NCI-H748 treated with DMSO at 0.1 percent for 48 hours (cell line): ENCODE measurements around the gene SWSAP1.
"Not testable (repeated sequence)": the region's sequence is repeated elsewhere in the genome, so short reads cannot be mapped to it uniquely, and the experiment has no call there.

Experiments used
- DNase-seq: peaks from one replicate; lab custom pipeline; 2025; lab: John Stamatoyannopoulos, UW

The SWSAP1 gene, protein sequence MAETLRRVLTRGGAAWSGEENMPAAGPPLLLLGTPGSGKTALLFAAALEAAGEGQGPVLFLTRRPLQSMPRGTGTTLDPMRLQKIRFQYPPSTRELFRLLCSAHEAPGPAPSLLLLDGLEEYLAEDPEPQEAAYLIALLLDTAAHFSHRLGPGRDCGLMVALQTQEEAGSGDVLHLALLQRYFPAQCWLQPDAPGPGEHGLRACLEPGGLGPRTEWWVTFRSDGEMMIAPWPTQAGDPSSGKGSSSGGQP

GRCh38 chr19:11374433-11375142 is at the start of gene SWSAP1:
Gene SWSAP1, plus strand, starts transcription at chr19:11374666. Its CDS starts 15 bp downstream, at chr19:11374681.
- DNase-seq = peak; percentile 97

DNA sequence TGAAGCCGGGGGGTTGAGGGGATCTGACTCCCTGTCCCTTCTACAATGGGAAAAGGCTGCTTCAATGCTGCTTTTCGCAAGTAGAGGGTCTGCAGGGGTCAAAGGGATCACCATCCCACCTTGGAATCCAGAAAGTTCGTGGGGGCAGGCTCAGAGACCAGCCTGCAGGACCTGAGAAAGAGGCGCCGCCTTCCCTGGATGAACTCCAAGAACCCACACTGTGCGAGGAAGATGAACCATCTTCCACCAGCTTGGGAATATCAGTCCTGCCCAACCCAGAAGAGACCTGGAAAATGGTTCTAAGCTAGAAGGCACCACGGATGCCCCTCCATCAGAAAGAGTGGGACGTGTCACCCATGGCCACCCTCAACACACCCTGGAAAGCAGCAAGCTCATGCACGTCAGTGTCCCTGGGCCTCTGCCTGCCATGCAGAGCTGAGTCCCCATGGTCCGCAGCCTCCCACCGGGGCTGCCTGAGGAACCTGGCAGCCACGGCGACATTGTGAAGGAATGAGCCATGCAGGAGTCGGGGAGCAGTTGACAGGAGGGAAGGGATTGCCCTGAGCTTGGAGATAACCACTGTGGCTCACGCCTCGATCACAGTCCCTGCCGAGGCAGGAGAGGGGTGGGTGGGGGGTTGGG is 49.6 kb upstream of the SWSAP1 start:
- no peak for DNase-seq

DNA sequence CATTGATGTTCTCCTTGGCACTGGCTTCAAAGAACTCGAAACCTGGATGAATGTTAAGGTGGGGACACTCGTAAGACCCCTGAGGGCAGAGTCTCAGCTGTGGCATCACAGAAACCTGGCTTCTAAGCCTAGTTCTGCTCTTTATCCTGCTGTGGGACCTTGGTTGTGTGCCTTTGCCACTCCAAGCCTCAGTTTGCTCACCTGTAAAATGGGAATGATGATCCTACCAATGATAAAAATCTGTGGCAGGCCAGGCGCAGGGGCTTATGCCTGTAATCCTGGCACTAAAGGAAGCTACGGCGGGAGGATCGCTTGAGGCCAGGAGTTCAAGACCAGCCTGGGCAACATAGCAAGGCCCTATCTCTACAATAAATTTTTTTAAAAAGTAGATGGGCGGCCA is 48.9 kb upstream of the SWSAP1 start:
- DNase-seq = no peak

DNA sequence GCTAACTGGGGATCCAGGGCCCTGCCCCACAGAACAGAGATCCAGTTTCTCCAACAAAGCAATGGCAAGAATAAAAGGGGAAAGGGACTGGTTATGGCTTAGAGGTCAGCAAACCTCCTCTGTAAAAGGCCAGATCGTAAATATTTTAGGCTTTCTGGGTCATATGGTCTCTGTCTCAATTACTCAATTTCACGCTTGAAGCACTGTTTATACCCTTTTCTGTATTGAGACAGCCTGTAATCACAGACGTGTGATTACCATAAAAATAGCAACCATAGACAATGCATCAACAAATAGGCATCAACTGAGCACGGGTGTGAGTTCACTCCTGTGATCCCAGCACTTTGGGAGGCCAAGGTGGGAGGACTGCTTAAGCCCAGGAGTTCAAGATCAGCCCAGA is 44.3 kb upstream of the SWSAP1 start:
- no peak for DNase-seq

GRCh38 chr19:11331502-11331901 is 43.0 kb upstream of the SWSAP1 start:
- no peak for DNase-seq

- no peak for DNase-seq
Observed at GRCh38 chr19:11332822-11333221, 41.6 kb upstream of the SWSAP1 start.

GRCh38 chr19:11333838-11334237 is 40.6 kb upstream of the SWSAP1 start:
- peak; percentile 10 for DNase-seq

DNA sequence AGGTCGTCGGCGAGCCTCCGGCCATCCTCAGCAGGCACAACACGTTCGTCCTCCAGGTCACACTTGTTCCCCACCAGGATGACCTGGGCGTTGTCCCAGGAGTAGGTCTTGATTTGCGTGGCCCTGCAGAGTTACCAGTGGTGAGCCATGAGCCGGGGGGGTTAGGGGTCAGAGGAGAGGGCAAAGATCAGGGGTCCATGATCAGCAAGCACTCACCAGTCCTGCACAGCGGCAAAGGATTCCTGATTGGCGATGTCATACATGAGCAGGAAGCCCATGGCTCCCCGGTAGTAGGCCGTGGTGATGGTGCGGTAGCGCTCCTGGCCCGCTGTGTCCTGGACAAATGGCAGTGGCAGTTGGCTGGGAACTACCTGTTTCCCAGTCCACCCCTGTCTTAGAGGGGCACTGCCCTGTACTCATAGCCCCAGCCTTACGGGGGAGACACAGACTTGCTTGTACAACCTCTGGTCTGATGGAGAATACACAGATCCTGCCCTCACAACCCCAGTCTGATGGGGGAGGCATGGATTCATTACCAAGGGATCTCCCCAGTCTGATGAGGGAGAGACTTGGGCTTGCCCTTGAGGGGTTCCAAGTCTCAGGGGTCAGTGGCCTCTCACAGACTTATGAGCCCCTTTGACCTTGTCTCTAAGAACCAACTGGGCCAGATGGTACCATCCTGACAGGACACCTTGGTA is 38.9 kb upstream of the SWSAP1 start:
- DNase-seq = no peak

DNA sequence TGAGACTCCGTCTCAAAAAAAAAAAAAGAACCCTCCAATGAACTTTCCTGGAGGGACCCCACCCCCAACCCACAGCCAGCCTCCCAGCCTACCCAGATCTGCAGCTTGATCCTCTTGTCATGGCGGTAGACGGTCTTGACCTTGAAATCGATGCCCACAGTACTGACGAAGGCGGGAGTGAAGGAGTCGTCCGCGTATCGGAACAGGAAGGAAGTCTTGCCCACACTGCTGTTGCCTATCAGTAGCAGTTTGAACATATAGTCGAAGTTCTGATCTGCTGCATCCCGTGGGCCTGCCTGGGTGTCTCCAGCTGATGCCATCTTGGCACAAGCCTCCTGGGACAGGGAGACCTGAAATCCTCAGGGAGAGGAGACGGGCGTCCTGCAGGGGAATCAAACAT is 37.4 kb upstream of the SWSAP1 start:
- DNase-seq = no peak

DNA sequence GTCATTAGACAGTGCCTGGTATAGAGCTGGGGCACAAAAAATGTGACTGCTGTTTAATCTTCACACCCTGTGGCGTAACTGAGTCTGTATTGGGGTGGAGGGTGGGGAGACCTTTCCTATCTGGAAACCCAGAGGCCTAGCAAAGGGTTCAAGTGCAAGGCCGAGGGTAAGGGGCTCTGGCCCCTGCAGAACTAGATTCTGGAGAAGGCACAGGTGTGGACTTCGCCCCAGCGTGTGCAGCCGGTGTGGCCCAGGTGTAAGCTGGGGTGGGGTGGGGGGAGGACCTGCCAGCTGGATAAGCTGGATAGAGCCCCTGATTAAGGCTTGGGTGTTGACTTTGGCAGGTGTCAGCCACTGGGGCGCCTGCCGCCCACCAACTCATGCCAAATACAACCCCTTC is 36.3 kb upstream of the SWSAP1 start:
- no peak for DNase-seq

DNA sequence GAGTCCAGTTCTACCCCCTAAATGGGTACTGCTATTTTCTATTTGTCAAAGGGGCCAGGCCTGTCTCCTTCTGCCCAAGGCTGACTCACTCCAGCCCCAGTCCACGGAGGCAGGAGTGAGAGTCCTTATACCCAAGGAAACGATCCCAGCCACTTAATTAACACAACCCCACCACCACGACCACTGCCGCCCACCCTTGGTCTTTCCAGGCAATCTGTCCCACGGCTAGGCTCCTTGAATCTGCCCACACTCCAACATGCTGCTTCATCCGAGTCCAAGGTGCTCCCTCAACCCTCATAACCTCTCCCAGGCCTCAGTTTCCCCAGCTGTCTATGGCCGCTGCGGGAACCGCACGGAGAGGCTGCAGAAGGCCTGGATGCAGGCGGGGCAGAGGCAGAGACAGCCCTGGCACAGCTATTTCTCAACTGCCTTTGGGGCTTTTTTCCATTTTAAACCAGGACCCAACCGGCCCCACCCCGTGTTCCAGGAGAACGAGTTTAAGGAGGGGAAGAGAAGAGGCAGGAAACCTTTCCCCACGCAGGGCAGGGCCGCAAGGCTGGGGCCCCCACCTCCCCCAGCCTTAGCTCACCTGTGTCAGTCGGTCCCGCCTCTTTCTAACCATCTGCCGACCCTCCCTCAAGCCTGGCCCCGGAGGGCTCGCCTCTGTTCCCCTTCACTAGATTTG is 35.8 kb upstream of the SWSAP1 start:
- no peak for DNase-seq

DNA sequence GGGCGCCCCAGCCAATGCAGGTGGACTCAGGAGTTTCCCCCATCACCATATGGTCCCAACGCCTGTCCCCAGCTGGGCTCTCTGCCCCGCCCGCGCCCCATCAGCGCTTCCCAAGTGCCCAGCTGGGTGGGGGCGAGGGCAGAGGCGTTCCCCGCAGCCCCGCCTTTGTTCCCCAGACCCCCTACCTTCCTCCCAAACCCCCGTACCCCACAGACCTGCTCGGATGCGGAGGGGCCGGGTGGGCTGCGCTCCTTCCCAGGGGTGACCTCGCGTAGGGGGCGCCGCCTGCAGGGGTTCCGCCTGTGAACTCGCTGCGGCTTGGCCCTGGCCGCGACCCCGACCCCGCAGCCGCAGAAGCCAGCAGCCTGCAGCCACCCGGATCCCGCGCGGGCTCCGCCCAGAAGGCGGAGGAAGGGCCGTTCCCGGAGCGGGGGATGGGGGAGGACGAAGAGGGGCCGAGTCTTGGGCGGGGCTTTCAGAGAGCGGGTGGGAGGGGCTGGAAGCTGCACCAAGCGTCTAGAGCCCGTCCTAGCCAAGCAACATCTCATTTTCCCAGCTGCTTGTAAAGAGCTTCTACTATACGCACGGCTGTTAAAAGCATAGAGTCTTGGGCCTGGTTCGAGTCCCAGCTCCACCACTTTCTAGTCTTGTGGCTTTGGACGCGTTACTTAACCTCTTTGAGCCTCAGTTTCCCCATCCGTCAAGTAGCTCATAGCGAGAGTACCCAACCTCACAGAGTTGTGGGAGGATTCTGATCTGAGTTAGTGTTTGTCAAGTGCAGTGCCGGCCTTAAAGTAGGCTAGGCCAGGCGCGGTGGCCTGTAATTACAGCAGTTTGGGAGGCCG is 35.0 kb upstream of the SWSAP1 start, which contains the start of gene RAB3D:
RAB3D (minus strand) TSS at position 404 of the 845 bp plus-strand sequence. CDS start 2,258 bp downstream, outside the sequence.
- DNase-seq = peak; percentile 70

GRCh38 chr19:11340099-11340467 is 34.4 kb upstream of the SWSAP1 start:
- DNase-seq = not testable (repeated sequence)

DNA sequence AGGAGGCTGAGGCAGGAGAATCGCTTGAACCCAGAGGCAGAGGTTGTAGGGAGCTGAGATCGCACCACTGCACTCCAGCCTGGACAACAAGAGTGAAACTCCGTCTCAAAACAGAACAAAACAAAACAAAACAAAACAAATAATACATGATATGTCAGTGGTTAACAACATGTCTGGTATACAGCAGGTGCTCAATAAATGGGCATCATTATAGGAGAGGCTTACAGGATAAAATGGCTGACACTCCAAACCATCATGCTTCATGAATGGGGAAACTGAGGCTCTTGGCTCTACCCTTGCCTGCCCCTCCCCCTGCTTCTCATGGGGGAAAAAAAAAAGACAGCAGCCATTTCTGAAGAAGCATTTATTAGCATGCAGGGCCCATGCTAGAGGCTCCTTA is 32.0 kb upstream of the SWSAP1 start:
- DNase-seq = no peak

- no peak for DNase-seq
Observed at GRCh38 chr19:11345122-11345803, 29.2 kb upstream of the SWSAP1 start.

DNA sequence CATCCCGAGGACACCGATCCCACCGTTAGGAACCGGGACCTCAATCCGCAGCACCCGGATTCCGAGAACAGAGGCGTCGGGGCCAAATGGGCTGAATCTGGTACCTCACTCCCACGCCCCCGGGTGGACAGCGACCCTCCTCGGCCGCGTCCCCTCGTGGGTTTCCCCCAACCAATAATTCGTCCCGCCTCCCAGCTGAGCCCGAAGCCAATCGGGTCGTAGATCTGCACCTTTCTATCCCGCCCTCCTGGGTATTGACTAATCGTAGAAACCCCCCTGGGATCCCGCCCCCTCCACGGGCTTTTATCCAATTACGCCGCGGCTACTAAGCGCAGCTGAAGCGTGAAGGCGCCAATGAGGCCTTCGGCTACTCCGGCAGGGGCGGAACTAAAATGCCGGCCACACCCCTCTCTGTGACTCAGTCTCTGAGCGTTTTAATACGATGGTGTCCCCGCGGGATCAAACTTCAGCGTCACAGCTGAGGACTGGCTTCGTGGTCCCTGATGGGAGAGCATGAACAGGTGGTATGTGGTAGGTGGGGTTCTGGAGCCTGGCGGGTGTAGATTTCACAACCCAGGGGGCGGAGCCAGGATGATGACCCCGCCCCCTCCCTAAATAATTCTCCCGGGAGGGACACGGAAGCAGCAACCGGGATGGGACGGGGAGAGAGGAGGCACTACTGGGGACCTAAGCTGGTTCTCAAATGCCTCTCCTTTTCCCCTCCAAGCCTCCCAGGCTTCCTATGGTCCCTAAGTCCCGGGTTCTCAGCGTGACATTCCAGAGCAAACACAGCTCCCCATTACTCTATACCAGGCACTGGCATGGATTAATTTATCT is 28.1 kb upstream of the SWSAP1 start, which contains the start of the genes CCDC159 and TMEM205:
CCDC159 (plus strand) TSS at position 416 of the 837 bp plus-strand sequence; CDS start at position 504, 88 bp downstream.
TMEM205 (minus strand) TSS at position 165 of the 837 bp plus-strand sequence. CDS start 649 bp downstream, outside the sequence.
- peak; percentile 85 for DNase-seq

DNA sequence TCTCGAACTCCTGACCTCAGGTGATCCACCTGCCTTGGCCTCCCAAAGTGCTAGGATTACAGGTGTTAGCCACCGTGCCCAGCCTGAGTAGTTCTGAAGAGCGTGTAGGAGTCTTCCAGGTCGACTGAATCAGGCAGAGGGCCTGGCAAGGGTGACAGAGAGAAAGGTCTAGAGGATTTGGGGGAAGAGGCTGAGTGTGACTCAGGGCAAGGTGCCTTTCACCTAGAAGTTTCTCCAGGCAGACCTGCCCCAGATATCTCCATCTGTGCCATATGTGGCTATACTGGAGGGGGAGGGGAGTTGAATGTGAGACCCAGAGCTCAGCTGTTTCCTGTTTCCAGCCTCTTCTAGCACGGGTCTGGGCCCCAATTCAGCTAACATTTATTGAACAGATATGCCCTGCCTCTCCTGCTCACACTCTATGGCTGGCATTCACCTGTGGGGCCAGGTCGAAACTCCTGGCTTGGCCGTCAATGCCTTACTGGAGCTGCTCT is 26.9 kb upstream of the SWSAP1 start:
- DNase-seq = no peak

DNA sequence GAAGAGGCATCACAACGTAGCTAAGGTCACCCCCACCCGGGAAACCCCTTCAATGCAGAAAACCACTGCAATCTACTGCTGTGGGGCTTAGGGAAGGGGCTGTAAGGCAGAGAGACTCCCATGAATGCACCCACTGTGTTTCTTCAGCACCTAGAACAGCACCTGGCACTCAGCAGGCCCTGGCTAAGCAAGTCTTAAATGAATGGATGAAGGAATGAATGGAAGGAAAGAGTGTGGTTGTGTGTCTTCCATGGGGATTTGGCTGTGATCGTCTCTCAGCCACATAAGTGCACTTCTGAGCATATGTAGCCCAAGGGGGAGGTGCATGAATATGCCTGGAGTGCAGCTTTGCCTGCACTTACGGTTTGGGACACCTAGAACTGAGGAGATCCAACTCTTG is 25.3 kb upstream of the SWSAP1 start:
- no peak for DNase-seq

DNA sequence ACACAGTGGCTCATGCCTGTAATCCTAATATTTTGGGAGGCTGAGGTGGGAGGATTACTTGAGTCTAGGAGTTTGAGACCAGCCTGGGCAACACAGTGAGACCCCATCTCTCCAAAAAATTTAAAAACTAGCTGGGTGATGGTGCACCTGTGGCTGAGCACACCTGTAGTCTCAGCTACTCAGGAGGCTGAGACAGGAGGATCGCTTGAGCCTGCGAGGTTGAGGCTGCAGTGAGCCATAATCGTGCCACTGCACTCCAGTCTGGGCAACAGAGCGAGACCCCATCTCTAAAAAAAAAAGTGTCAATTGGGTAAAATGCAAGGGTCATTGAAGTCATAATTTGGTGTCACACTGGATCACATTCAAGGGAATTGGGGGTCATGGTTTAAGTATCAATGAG is 20.4 kb upstream of the SWSAP1 start:
- not testable (repeated sequence) for DNase-seq
